ENCODE data around the gene PFN1.

- TF ChIP-seq ATF3 (IDR thresholded peaks at IDR 0.05; ENCODE audit: insufficient read depth, low read depth, low read length) (no peak), EP300 (IDR thresholded peaks at IDR 0.05; ENCODE audit: borderline replicate concordance in 1 of 2, low read depth in 2 of 2, low read length in 2 of 2) (no peak), USF2 (IDR thresholded peaks at IDR 0.05; ENCODE audit: low read length) (no peak), HDAC2 (IDR thresholded peaks at IDR 0.05; ENCODE audit: borderline replicate concordance in 1 of 2, low read depth in 2 of 2, low read length in 2 of 2) (no peak)
- TF ChIP-seq, protein P1, sequence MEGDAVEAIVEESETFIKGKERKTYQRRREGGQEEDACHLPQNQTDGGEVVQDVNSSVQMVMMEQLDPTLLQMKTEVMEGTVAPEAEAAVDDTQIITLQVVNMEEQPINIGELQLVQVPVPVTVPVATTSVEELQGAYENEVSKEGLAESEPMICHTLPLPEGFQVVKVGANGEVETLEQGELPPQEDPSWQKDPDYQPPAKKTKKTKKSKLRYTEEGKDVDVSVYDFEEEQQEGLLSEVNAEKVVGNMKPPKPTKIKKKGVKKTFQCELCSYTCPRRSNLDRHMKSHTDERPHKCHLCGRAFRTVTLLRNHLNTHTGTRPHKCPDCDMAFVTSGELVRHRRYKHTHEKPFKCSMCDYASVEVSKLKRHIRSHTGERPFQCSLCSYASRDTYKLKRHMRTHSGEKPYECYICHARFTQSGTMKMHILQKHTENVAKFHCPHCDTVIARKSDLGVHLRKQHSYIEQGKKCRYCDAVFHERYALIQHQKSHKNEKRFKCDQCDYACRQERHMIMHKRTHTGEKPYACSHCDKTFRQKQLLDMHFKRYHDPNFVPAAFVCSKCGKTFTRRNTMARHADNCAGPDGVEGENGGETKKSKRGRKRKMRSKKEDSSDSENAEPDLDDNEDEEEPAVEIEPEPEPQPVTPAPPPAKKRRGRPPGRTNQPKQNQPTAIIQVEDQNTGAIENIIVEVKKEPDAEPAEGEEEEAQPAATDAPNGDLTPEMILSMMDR (IDR thresholded peaks at IDR 0.05; ENCODE audit: control extremely low read depth in 1 of 3, insufficient read depth in 1 of 3, low read depth in 1 of 3, low read length in 3 of 3) = no peak
These were observed 30.4 kb upstream of the PFN1 start for GRCh38 chr17:4978726-4979125.

Data from H1 (cell line).